ENCODE data around the gene EPC1.

EPC1 gene

GRCh38 chr10:32333849-32334248 lies 13.1 kb downstream of the EPC1 start:
- no peak for DNase-seq

GRCh38 chr10:32332299-32332750 lies 14.6 kb downstream of the EPC1 start:
- peak; percentile 76 for DNase-seq

GRCh38 chr10:32331606-32332005 lies 15.4 kb downstream of the EPC1 start:
- no peak for DNase-seq

- no peak for DNase-seq
Measured at GRCh38 chr10:32330214-32330613, 16.7 kb downstream of the EPC1 start.

GRCh38 chr10:32329061-32329460 lies 17.9 kb downstream of the EPC1 start:
- no peak for DNase-seq

- no peak for DNase-seq
Measured at GRCh38 chr10:32328499-32328898, 18.5 kb downstream of the EPC1 start.

- DNase-seq, result no peak
Measured at GRCh38 chr10:32327364-32327691, 19.6 kb downstream of the EPC1 start.

- no peak for DNase-seq
Measured at GRCh38 chr10:32326680-32327363, 20.1 kb downstream of the EPC1 start.

GRCh38 chr10:32326119-32326518 lies 20.8 kb downstream of the EPC1 start:
- DNase-seq, result no peak

- no peak for DNase-seq
Measured at GRCh38 chr10:32323051-32323450, 23.9 kb downstream of the EPC1 start.

GRCh38 chr10:32321016-32321631 lies 25.8 kb downstream of the EPC1 start:
- no peak for DNase-seq

- peak; percentile 60 for DNase-seq
Measured at GRCh38 chr10:32318476-32318896, 28.5 kb downstream of the EPC1 start.

- DNase-seq, result no peak
Measured at GRCh38 chr10:32317795-32318357, 29.1 kb downstream of the EPC1 start.

- DNase-seq, result no peak
Measured at GRCh38 chr10:32315424-32315823, 31.5 kb downstream of the EPC1 start.

GRCh38 chr10:32314588-32314987 lies 32.4 kb downstream of the EPC1 start:
- DNase-seq, result no peak

GRCh38 chr10:32308027-32308603 lies 38.8 kb downstream of the EPC1 start:
- DNase-seq, result no peak

- DNase-seq, result no peak
Measured at GRCh38 chr10:32307609-32308008, 39.3 kb downstream of the EPC1 start.

GRCh38 chr10:32299354-32299980 lies 47.5 kb downstream of the EPC1 start:
- DNase-seq, result no peak

- DNase-seq, result no peak
Measured at GRCh38 chr10:32298075-32298812, 48.7 kb downstream of the EPC1 start.

- no peak for DNase-seq
Measured at GRCh38 chr10:32295027-32295426, 51.9 kb downstream of the EPC1 start.

- no peak for DNase-seq
Measured at GRCh38 chr10:32293581-32293980, 53.4 kb downstream of the EPC1 start.

- DNase-seq, result no peak
Measured at GRCh38 chr10:32279795-32280194, 67.2 kb downstream of the EPC1 start.

GRCh38 chr10:32273336-32273735 lies 73.6 kb downstream of the EPC1 start:
- no peak for DNase-seq
